ENCODE measurements around the gene ANXA9. TPM values are rescaled to one million over a fixed set of nuclear protein-coding genes. Genes with fewer than 3 reads are reported as not detected.

Gene ANXA9
- total and polyA plus RNA-seq, 2 donors (not counting 1 experiment from before 2014, with no cell fraction given), result 0.07 to 0.62 TPM

DNA sequence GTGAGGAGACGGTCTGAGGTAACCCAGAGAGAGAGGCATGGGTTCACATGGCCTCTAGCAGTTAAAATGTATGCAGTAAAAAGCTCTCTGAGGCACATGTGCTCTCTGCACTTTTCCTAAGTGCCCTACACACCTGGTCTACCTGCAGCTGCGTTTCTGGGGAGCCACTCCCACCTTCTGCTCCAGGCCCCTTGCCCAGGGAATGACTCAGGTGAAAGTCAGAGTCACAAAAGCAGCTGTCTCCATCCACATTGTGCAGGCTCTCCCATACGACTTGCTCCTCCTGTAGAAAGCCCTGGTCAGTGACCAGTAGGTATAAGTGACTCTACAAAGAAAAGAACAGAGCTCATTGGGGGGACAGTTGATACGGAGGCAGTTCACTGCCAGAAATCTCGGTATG, 15.9 kb downstream of the ANXA9 start:
- H3K4me3 ChIP-seq (ENCODE audit: control extremely low read depth in 1 of 5, extremely low read depth in 1 of 5, insufficient read depth in 1 of 5, low read depth in 2 of 5, low read length in 4 of 5), result no peak overlapping the region
- H4K20me1 ChIP-seq (ENCODE audit: control insufficient read depth, insufficient read depth, low read length, poor library complexity, severe bottlenecking), result no peaks in the 10 kb centered on the region
- H3K36me3 ChIP-seq (replicated peaks in 1 of 2; ENCODE audit: control extremely low read depth in 1 of 2, control insufficient read depth in 1 of 2, extremely low read depth in 1 of 2, insufficient read depth in 2 of 2, low read length in 1 of 2), result peaks cover 3 to 15% of the 10 kb centered on the region in 2 experiments
- H3K27me3 ChIP-seq (replicated peaks in 1 of 4; ENCODE audit: control extremely low read depth in 1 of 4, control insufficient read depth in 3 of 4, insufficient read depth in 4 of 4, low read length in 3 of 4), result no peaks in the 10 kb centered on the region
- WGBS (ENCODE audit: insufficient coverage), result 91% methylated on average over 4 of the region's 5 CpGs
- H3K9me3 ChIP-seq (ENCODE audit: control extremely low read depth in 1 of 3, control insufficient read depth in 2 of 3, insufficient read depth in 1 of 3, low read length in 2 of 3), result no peaks in the 10 kb centered on the region
- intact Hi-C loops (cut with micrococcal nuclease), result loop anchor here (5.0 to 10.0 kb wide), 2 partner anchors 536 to 743 kb away; partner anchors contain the start of gene CA14
- H3K27ac ChIP-seq (ENCODE audit: low read length in 2 of 2), result no peak overlapping the region
- ChIA-PET POLR2A (no interaction called here), CTCF (interaction anchor here (1.0 to 5.3 kb wide), 4 partner anchors 8 to 743 kb away, joined by 3 to 63 read pairs (median 19); partner anchors contain the start of genes ANXA9 and MINDY1)
- H3K79me2 ChIP-seq (ENCODE audit: control insufficient read depth, insufficient read depth, low read length), result no peaks in the 10 kb centered on the region
- DNase-seq, result no peak
- ATAC-seq (ENCODE audit: low read depth), result no peak
- no peak overlapping the region for H3K4me3 Mint-ChIP-seq
- no peak overlapping the region for H3K9ac ChIP-seq (ENCODE audit: low read length)
- no peak overlapping the region for H3K27ac Mint-ChIP-seq
- no peaks in the 10 kb centered on the region for H3K9me3 Mint-ChIP-seq (ENCODE audit: insufficient read depth)
- no peak overlapping the region for H3K4me2 ChIP-seq (replicated peaks; ENCODE audit: low read depth, low read length, poor library complexity, severe bottlenecking)
- peaks cover 11% of the 10 kb centered on the region for H3K4me1 Mint-ChIP-seq
- peaks cover 2 to 7% of the 10 kb centered on the region in 2 donors for H3K4me1 ChIP-seq (ENCODE audit: control insufficient read depth in 2 of 2, insufficient read depth in 2 of 2, low read length in 2 of 2)
- TF ChIP-seq EZH2 (IDR thresholded peaks at IDR 0.05; ENCODE audit: borderline replicate concordance, insufficient read depth, low read depth, low read length, poor library complexity, severe bottlenecking), result no peak
- TF ChIP-seq, protein P1, sequence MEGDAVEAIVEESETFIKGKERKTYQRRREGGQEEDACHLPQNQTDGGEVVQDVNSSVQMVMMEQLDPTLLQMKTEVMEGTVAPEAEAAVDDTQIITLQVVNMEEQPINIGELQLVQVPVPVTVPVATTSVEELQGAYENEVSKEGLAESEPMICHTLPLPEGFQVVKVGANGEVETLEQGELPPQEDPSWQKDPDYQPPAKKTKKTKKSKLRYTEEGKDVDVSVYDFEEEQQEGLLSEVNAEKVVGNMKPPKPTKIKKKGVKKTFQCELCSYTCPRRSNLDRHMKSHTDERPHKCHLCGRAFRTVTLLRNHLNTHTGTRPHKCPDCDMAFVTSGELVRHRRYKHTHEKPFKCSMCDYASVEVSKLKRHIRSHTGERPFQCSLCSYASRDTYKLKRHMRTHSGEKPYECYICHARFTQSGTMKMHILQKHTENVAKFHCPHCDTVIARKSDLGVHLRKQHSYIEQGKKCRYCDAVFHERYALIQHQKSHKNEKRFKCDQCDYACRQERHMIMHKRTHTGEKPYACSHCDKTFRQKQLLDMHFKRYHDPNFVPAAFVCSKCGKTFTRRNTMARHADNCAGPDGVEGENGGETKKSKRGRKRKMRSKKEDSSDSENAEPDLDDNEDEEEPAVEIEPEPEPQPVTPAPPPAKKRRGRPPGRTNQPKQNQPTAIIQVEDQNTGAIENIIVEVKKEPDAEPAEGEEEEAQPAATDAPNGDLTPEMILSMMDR (IDR thresholded peaks at IDR 0.05), result no peak
- no peaks in the 10 kb centered on the region for H3K27me3 Mint-ChIP-seq
- H2AFZ ChIP-seq (ENCODE audit: insufficient read depth, low read depth, low read length, poor library complexity, severe bottlenecking), result no peak overlapping the region

DNA sequence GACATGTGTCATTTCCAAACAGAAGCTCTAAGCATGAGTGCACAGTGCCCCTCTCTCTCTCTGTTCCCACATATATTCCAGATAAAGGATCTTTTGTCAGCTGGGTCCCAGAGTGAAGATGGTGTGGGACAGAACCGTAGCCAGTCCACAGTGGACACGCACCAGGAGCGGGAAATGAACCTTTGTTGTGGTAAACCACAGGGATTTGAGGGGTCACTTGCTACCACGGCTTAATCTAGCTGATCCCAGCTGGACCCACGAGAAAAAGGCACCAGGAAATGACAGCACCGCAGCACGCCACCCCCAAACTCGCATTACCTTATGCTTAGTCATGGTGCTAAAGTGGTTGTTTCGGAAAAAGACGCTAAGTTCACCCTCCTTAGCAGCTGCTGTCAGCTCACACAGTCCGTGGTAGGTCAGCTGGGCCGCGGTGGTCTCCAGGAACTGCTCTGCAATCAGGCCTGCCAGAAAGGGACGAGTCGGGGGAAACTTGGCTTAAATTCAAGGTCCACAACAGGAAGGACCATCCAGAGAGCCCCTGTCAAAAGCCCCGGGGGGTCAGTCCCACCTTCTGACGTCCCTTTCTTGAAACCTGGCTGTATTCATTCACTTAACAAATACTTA, 17.1 kb downstream of the ANXA9 start:
- Histone ChIP-seq H3K9me3 (ENCODE audit: control extremely low read depth in 1 of 3, control insufficient read depth in 2 of 3, insufficient read depth in 1 of 3, low read length in 2 of 3) (no peaks in the 10 kb centered on the region), H3K27ac (ENCODE audit: low read length in 2 of 2) (no peak overlapping the region), H3K4me2 (replicated peaks; ENCODE audit: low read depth, low read length, poor library complexity, severe bottlenecking) (no peak overlapping the region), H3K27me3 (replicated peaks in 1 of 4; ENCODE audit: control extremely low read depth in 1 of 4, control insufficient read depth in 3 of 4, insufficient read depth in 4 of 4, low read length in 3 of 4) (no peaks in the 10 kb centered on the region), H4K20me1 (ENCODE audit: control insufficient read depth, insufficient read depth, low read length, poor library complexity, severe bottlenecking) (no peaks in the 10 kb centered on the region), H3K79me2 (ENCODE audit: control insufficient read depth, insufficient read depth, low read length) (no peaks in the 10 kb centered on the region), H3K4me3 (ENCODE audit: control extremely low read depth in 1 of 5, extremely low read depth in 1 of 5, insufficient read depth in 1 of 5, low read depth in 2 of 5, low read length in 4 of 5) (no peak overlapping the region), H3K4me1 (ENCODE audit: control insufficient read depth in 2 of 2, insufficient read depth in 2 of 2, low read length in 2 of 2) (peaks cover 5 to 16% of the 10 kb centered on the region in 2 donors), H2AFZ (ENCODE audit: insufficient read depth, low read depth, low read length, poor library complexity, severe bottlenecking) (no peak overlapping the region), H3K36me3 (replicated peaks in 1 of 2; ENCODE audit: control extremely low read depth in 1 of 2, control insufficient read depth in 1 of 2, extremely low read depth in 1 of 2, insufficient read depth in 2 of 2, low read length in 1 of 2) (peaks cover 3 to 15% of the 10 kb centered on the region in 2 experiments), H3K9ac (ENCODE audit: low read length) (no peak overlapping the region)
- Mint-ChIP-seq H3K9me3 (ENCODE audit: insufficient read depth) (no peaks in the 10 kb centered on the region), H3K4me3 (no peak overlapping the region), H3K4me1 (peaks cover 19% of the 10 kb centered on the region), H3K27ac (no peak overlapping the region), H3K27me3 (no peaks in the 10 kb centered on the region)
- ChIA-PET CTCF (interaction anchor here (0.6 to 5.3 kb wide), 7 partner anchors 10 to 744 kb away, joined by 3 to 35 read pairs (median 3); partner anchors contain the start of gene ANXA9), POLR2A (no interaction called here)
- no peak for ATAC-seq (ENCODE audit: low read depth)
- no peak for DNase-seq
- intact Hi-C loops (cut with micrococcal nuclease), result loop anchor here (5.0 to 10.0 kb wide), 2 partner anchors 537 to 744 kb away; partner anchors contain the start of gene CA14
- TF ChIP-seq EZH2 (IDR thresholded peaks at IDR 0.05; ENCODE audit: borderline replicate concordance, insufficient read depth, low read depth, low read length, poor library complexity, severe bottlenecking), result no peak
- TF ChIP-seq, protein P1 (IDR thresholded peaks at IDR 0.05), result no peak
- 46% methylated on average over 14 of the region's 17 CpGs for WGBS (ENCODE audit: insufficient coverage)

Measured in B cell (primary cell).